Bronchial epithelial cell (primary cell): ENCODE results near the gene HPS5. TPM values are rescaled to one million over a fixed set of nuclear protein-coding genes. Genes with fewer than 3 reads are reported as not detected.

Experiments
- DNase-seq: peaks from one replicate; pipeline ENCODE4 v3.0.0-alpha.2; 2010; ENCODE audit warnings: low read depth
- FAIRE-seq: peaks from 2 replicates; lab custom pipeline; 2011; peaks lifted over from hg19 to GRCh38; lab: Jason Lieb, UNC
- H3K27me3 ChIP-seq: 2 replicates; pipeline ENCODE4 v1.5.1; 2011; ENCODE audit warnings: low read length; ENCODE audit not compliant: control insufficient read depth, insufficient read depth
- H3K36me3 ChIP-seq: 2 replicates; pipeline ENCODE4 v1.5.1; 2011; ENCODE audit warnings: low read length; ENCODE audit not compliant: control insufficient read depth, insufficient read depth
- H3K4me3 ChIP-seq: 2 replicates; pipeline ENCODE4 v1.5.1; 2011; ENCODE audit warnings: mild to moderate bottlenecking, low read depth, low read length, control low read depth
- CTCF ChIP-seq: IDR thresholded peaks from 2 replicates; pipeline ENCODE4 v1.5.1; 2011; ENCODE audit warnings: mild to moderate bottlenecking, moderate library complexity, low read length, control low read depth, inconsistent platforms; ENCODE audit not compliant: insufficient read depth, severe bottlenecking
- total RNA-seq: library from RNA; depleted of rRNA; stranded (reverse); fragments of >200 nt; gene quantifications from 2 replicates; pipeline ENCODE4 v1.2.1, GENCODE V29; 2014

Gene HPS5
- total RNA-seq, 1 donor from 2014 or later: 39.0 TPM

DNA sequence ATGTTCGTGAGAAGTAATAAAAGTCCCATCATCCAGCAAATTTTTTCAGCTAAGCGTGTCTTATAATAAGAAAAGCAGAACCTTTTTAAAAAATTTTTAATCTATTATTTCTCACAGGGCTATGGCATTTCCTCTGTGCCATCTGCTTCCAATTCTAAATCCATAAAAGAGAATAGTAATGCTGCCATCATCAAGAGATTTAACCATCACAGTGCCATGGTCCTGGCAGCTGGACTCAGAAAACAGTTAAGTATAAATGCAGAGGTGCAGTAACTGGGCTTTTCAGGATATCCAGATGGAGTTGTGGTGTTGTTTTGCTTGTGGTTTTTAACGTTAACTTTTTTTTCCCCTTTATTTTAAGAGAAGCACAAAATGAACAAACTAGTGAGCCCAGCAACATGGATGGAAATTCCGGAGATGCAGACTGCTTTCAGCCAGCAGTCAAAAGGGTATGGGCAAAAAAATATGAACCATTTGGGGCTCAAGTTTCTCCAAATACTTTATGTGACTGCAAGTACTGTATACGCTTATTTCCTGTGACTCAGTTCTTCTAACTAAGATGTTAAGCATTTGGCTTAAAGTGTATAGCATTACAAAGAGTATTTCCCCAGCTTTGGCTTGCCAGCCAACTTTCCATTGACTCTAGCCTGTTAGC, 25.7 kb upstream of the HPS5 start:
- no peak for TF ChIP-seq CTCF
- DNase-seq (peak; percentile 47), FAIRE-seq (no peak)
- Histone ChIP-seq H3K4me3 (no peak overlapping the region), H3K36me3 (peaks cover 7% of the 10 kb centered on the region), H3K27me3 (no peaks in the 10 kb centered on the region)

DNA sequence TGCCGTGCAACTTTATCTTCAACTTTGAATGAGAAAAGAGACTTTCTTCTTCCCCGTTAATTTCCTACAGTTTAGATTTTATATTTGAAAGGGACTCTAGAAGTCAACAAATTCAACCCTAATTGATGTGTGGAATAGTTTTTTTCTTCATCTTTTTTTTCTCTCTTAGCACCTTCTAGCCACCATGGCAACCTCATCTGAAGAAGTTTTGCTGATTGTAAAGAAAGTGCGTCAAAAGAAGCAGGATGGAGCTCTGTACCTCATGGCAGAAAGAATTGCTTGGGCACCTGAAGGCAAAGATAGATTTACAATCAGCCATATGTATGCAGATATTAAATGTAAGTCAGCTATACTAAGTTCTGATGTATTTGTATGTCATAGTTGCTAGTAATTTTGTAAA, 11.0 kb upstream of the HPS5 start:
- H3K36me3 ChIP-seq: peaks cover 9% of the 10 kb centered on the region

GRCh38 chr11:18332302-18332701, 10.4 kb upstream of the HPS5 start:
- Histone ChIP-seq H3K27me3 (no peaks in the 10 kb centered on the region), H3K36me3 (peaks cover 10% of the 10 kb centered on the region), H3K4me3 (no peak overlapping the region)
- DNase-seq (no peak), FAIRE-seq (no peak)
- no peak for TF ChIP-seq CTCF

More for the DNA sequence above, 11.0 kb upstream of the HPS5 start:
- TF ChIP-seq CTCF: no peak
- DNase-seq (no peak), FAIRE-seq (no peak)
- H3K4me3 ChIP-seq: no peak overlapping the region
- no peaks in the 10 kb centered on the region for H3K27me3 ChIP-seq

DNA sequence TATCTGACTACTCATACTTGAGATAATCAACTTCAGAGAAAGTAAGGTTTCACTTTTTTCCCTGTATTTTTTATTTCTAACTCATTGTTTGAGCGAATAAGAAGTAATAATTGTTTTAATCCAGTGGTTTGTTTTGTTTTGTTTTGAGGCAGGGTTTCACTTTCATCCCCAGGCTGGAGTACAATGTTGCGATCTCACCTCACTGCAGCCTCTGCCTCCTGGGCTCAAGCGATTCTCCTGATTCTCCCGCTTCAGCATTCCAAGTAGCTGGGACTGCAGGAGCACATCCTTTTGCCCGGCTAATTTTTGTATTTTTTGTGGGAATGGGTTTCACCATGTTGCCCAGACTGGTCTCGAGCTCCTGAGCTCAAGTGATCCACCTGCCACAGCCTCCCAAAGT, 9.0 kb upstream of the HPS5 start:
- FAIRE-seq (no peak), DNase-seq (no peak)
- TF ChIP-seq CTCF: no peak
- H3K27me3 ChIP-seq: no peaks in the 10 kb centered on the region
- peaks cover 7% of the 10 kb centered on the region for H3K36me3 ChIP-seq
- H3K4me3 ChIP-seq: no peak overlapping the region

GRCh38 chr11:18329196-18329870, 7.4 kb upstream of the HPS5 start:
- no peak for TF ChIP-seq CTCF
- FAIRE-seq (no peak), DNase-seq (peak; percentile 82)
- Histone ChIP-seq H3K36me3 (peaks cover 8% of the 10 kb centered on the region), H3K27me3 (no peaks in the 10 kb centered on the region), H3K4me3 (no peak overlapping the region)
